ENCODE results near the gene EPN3.

DNA sequence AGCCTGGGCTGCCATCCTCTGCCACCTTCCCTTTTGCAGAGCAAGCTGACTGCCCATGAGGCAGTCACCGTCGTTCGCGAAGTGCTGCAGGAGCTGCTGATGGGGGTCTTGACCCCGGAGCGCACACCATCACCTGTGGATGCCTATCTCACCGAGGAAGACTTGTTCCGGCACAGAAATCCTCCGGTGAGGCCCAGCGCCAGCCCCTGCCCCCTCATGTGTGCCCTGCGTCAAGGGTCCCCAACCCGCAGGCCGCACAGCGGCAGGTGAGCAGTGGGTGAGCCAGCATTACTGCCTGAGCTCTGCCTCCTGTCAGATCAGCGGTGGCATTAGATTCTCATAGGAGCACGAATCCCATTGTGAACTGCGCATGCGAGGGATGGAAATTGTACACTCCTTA is 7.7 kb upstream of the EPN3 start:
- no peak for TF ChIP-seq POLR2A (IDR thresholded peaks at IDR 0.05)
- TF ChIP-seq, protein P1, sequence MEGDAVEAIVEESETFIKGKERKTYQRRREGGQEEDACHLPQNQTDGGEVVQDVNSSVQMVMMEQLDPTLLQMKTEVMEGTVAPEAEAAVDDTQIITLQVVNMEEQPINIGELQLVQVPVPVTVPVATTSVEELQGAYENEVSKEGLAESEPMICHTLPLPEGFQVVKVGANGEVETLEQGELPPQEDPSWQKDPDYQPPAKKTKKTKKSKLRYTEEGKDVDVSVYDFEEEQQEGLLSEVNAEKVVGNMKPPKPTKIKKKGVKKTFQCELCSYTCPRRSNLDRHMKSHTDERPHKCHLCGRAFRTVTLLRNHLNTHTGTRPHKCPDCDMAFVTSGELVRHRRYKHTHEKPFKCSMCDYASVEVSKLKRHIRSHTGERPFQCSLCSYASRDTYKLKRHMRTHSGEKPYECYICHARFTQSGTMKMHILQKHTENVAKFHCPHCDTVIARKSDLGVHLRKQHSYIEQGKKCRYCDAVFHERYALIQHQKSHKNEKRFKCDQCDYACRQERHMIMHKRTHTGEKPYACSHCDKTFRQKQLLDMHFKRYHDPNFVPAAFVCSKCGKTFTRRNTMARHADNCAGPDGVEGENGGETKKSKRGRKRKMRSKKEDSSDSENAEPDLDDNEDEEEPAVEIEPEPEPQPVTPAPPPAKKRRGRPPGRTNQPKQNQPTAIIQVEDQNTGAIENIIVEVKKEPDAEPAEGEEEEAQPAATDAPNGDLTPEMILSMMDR (IDR thresholded peaks at IDR 0.05) = no peak

All from lower leg skin (tissue), 3 donors.